NCI-H460 (cell line): ENCODE results near the gene BCDIN3D. TPM values are rescaled to one million over a fixed set of nuclear protein-coding genes. Genes with fewer than 3 reads are reported as not detected.
"Not testable (repeated sequence)": the region's sequence is repeated elsewhere in the genome, so short reads cannot be mapped to it uniquely, and the experiment has no call there.

Experiments used
- DNase-seq: peaks from one replicate; pipeline ENCODE4 v3.0.0-alpha.2; 2016; ENCODE audit warnings: low read depth; ENCODE audit errors: extremely low read depth
- total RNA-seq: library from RNA; depleted of rRNA; stranded (reverse); fragments of >200 nt; shearing (Covaris generic); gene quantifications from 2 replicates; pipeline ENCODE4 v1.2.3, GENCODE V29; 2014

BCDIN3D gene
- total RNA-seq, 1 experiment from 2014 or later: 8.5 TPM

DNA sequence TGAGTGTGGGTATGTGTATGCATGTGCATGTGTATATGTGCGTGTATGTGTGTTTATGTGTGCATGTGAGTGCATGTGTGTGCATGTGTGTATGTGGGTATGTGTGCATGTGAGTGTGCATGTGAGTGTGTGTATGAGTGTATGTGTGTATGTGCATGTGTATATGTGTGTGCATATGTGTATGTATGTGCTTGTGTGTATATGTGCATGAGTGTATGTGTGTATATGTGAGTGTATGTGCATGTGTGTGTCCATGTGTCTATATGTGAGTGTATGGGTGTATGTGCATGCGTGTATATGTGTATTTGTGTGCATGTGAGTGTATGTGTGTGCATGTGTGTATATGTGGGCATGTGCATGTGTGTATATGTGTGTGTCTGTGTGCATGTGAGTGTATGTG lies 35.1 kb upstream of the BCDIN3D start:
- no peak for DNase-seq

GRCh38 chr12:49877066-49877465 lies 34.2 kb upstream of the BCDIN3D start:
- DNase-seq: no peak

DNA sequence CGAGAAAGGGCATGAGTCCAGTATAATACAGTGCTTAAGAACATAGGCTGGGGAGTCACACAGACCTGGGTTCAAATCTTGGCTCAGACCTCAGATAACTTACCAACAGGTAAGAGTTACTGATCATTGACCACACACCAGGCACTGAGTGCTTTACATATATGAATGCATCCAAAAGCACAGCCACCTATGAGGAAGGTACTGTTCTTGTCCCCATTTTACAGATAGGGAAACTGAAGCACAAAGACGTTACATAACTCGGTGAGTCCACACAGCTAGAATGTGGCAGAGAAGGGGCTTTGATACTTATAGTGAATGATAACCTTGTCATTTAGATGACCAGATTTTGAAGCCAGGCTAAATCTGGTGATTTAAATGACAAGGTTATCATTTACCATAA lies 33.2 kb upstream of the BCDIN3D start:
- DNase-seq: no peak

GRCh38 chr12:49875115-49875720 lies 32.3 kb upstream of the BCDIN3D start:
- no peak for DNase-seq

- peak; percentile 81 for DNase-seq
These were observed 31.4 kb upstream of the BCDIN3D start for GRCh38 chr12:49874142-49874897.

DNA sequence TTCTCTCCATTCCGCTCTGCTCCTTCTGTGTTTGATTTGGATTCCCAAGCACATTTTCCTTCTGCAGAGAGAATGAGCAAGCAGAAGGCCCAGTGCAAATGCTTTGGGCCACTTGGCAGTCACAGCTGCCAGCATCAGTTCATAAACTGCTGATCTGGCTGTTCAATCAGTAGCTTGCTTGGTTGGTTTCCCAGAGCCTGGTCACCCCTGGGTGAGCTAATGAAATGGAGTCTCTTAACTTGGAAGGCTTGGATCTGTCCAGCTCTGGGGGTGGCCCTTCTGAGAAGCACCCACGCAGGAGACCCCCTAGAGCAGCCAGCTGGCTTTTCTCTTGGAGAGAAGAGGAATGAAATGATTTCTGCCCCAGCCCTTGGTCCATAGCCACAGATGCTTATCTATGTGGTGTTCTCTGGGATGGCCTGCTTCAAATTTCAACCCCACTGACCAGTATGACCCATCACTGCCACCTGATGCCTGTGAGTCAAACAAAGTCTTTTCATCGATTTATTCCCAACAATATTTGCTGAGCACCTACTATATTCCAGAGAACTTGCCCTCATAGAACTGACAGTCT lies 30.5 kb upstream of the BCDIN3D start:
- DNase-seq: no peak

GRCh38 chr12:49872781-49873181 lies 29.9 kb upstream of the BCDIN3D start:
- no peak for DNase-seq

DNA sequence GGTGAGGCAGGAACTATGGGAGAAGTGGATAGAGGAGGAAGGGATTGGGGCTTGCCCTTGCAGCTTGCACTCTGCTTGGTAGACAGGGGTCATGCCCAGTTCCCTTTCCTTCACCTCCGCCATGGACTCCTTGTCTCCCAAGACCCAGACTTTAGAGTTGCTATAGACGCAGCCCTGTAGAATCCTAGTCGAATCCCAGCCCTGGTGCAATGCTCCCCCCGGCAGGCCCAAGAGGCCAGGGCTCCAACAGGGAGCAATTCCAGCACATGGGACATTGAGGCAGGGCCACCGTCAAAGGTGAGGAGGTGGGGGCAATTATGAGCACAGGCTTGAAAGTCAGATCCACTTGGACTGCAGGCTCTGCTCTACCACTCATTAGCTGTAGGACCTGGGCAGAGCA lies 29.5 kb upstream of the BCDIN3D start:
- no peak for DNase-seq

DNA sequence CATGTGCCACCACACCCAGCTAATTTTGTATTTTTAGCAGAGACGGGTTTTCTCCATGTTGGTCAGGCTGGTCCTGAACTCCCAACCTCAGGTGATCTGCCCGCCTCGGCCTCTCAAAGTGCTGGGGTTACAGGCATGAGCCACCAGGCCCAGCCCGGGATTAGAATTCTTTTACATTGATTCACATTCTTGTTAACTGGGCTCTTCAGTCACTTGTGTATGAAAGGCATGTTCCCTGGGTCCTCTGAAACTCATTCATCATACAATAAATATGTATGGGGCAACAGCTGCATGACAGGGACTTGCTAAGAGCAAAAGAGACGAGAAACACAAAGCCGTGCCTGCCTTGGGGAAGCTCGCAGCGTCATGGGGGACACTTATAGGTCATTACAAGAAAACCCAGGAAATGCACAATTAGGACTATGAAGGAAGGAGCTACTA lies 28.9 kb upstream of the BCDIN3D start:
- DNase-seq: not testable (repeated sequence)

GRCh38 chr12:49871263-49871561 lies 28.3 kb upstream of the BCDIN3D start:
- DNase-seq: no peak

DNA sequence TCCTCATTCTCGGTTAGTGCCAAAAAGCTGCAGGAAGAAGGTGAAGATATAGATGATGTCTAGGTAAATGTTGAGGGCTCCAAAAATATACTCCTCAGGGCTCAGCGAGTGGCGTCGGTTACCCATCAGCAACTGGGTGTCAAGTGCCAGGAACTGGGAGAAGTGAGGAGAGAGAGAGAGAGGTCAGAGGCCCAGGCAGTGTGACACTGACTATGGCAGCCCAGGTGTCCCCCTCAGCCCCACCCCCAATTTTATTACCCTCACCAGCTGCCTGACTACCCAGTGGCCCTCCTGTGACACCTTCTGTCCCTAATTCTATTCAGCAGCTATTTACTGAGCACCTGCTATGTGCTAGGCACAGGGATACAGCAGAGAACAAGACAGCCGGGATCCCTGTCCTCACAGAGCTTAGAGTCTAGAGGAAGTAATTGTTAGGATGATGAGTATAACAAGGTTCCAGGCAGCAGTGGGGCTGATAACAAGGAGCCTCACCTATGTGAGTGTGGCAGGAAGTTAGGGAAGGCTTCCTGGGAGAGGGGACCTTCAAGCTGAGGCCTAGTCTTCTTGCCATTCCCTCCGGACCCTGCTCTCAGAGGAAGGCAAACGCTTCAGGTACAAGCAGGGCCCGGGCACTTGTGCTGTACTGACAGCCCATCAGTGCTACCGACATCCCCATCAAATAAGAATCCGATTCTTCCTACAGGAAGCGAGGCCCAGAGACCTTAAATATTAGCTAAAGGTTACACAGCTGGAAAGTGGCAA lies 27.8 kb upstream of the BCDIN3D start:
- DNase-seq: no peak

GRCh38 chr12:49869816-49870500 lies 27.1 kb upstream of the BCDIN3D start:
- no peak for DNase-seq

GRCh38 chr12:49868952-49869815 lies 26.3 kb upstream of the BCDIN3D start:
- no peak for DNase-seq

GRCh38 chr12:49868449-49868848 lies 25.5 kb upstream of the BCDIN3D start:
- no peak for DNase-seq

DNA sequence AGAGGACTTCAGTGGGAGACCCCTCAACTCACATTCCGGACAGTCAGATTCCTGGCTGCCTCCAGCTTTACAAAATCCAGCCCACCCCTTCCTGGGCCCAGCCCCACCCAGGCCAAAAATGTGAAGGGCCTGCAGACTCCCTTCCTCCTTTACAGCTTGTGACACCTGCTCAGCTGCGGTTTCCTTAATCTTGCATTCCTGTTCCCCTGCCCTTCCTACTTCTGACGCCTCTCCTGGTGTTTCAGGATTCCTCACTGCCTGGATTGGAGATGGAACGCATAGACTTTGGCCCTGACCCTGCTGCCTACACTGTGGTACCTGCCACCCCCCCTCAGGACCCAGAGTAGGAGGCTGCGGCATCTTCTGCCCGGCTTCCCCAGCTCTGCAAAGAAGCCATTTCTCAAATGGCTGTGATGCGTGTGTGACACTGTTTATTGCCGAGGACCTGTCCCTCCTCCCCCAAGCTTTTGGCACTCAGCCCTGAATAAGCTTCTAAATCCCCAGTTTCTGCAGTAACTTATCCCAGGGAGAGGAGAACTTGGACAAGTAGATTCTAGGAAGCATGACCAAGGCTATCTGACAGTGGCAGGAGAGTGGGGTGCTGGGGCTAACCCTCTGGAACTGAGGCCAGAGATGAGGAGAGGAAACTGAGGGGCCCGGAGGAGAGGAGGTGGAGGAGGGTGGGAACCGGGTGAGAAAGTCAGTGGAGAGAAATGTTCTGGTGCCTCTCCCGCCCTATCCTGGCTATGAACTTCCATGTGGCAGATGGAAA lies 24.9 kb upstream of the BCDIN3D start:
- DNase-seq: no peak

DNA sequence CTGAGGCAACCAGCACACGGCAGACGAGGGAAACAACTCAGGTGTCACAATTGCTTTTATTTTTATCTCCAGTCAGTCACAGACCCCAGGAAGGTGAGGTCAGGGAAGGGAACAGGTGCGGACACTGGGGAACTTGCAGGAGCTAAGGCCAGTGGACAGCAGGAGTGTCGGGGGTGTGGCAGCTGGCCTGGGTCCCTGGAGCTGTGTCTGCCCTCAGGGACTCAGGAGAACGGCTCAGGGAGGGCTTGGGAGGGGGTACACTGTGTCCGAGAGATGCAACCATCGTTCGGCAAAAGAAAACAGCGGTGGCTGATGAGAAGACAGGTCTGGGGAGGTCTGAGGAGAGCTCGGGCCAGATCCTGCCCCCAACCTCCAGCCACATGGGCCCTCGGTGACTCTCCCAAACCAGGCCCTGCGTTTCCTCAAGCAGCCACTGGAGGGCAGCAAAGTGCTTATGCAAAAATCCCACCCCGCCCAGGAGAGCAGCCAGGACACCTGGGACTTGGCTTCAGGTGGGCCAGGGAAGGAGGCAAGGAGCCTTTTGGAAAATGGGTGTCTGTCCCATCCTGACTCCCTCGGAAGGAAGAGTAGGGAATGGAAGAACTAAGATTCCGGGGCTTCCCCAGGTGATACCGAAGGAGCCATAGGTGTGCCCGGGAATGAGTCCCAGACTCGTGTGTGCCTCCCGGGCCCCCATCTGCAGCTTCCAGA lies 24.1 kb upstream of the BCDIN3D start:
- peak; percentile 76 for DNase-seq

- DNase-seq: no peak
These were observed 22.9 kb upstream of the BCDIN3D start for GRCh38 chr12:49865782-49866135.

GRCh38 chr12:49865109-49865781 lies 22.3 kb upstream of the BCDIN3D start:
- no peak for DNase-seq
